Breast epithelium (tissue), 3 donors: ENCODE results near the gene TUT1.

Experiments used
- POLR2A ChIP-seq: fragments of 450-650 bp; IDR thresholded peaks from one replicate; pipeline ENCODE4 v1.6.1; 2016; ENCODE audit warnings: antibody characterized with exemption, mild to moderate bottlenecking, moderate library complexity
- TF ChIP-seq, protein P1 (sequence below), 3 donors: fragments of 450-650 bp; IDR thresholded peaks; one replicate each; pipeline ENCODE4 v1.5.1; 2016 to 2017; ENCODE audit warnings: antibody characterized with exemption in 3 of 3, mild to moderate bottlenecking in 3 of 3, moderate library complexity in 3 of 3

- TF ChIP-seq, protein P1, sequence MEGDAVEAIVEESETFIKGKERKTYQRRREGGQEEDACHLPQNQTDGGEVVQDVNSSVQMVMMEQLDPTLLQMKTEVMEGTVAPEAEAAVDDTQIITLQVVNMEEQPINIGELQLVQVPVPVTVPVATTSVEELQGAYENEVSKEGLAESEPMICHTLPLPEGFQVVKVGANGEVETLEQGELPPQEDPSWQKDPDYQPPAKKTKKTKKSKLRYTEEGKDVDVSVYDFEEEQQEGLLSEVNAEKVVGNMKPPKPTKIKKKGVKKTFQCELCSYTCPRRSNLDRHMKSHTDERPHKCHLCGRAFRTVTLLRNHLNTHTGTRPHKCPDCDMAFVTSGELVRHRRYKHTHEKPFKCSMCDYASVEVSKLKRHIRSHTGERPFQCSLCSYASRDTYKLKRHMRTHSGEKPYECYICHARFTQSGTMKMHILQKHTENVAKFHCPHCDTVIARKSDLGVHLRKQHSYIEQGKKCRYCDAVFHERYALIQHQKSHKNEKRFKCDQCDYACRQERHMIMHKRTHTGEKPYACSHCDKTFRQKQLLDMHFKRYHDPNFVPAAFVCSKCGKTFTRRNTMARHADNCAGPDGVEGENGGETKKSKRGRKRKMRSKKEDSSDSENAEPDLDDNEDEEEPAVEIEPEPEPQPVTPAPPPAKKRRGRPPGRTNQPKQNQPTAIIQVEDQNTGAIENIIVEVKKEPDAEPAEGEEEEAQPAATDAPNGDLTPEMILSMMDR (IDR thresholded peaks at IDR 0.05) = peak in 1 of 3 donors; percentile 7
- TF ChIP-seq POLR2A = no peak
Observed at GRCh38 chr11:62545437-62546243, 45.7 kb downstream of the TUT1 start.
